RWPE1 (cell line): ENCODE measurements around the gene USP34.

Source experiments
- CTCF ChIA-PET: fragments of 350-600 bp; sonication (Branson Sonifier 250); formaldehyde crosslinking; extraction: SDS; loops from one replicate; lab custom pipeline; 2021; lab: Yijun Ruan, JAX
- POLR2A ChIA-PET: fragments of 400-600 bp; formaldehyde crosslinking; extraction: SDS; loops from one replicate; lab custom pipeline; 2020; ENCODE audit warnings: antibody characterized with exemption; ENCODE audit not compliant: low non-redundant PET; lab: Yijun Ruan, JAX
- DNase-seq: peaks from one replicate; pipeline ENCODE4 v3.0.0; 2012; ENCODE audit warnings: low spot score
- H3K27ac ChIP-seq: fragments of 450-650 bp; 2 replicates; pipeline ENCODE4 v1.5.1; 2017
- TF ChIP-seq, protein P1 (sequence below): fragments of 450-650 bp; conservative IDR thresholded peaks from 2 replicates; pipeline ENCODE4 v1.5.1; 2017; ENCODE audit warnings: low read depth, mild to moderate bottlenecking

USP34 gene

DNA sequence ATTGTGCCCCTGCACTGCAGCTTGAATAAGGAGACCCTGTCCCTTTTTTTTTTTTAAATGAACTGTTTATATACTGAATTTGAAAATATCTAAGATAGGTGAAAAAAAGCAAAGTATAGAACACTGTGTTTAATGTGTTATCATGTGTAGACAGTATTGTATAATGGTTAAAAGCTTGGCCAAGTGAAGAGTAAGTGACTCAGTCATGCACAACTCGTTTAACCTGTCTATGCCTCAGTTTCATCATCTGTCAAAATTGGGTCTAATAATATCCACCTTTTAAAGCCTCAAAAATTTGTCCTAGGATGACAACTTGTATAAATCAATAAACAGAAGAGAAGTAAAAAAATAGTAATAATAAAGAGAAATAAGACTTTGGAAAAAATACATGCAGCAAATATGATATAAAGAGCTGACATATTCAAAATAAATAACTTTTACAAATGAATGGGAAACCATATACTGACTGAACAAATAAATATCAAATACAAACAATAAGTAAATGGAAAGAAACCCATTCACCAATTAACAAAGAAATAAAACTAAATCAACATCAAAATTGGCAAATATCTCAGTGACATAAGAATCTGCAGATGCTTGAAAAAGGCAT lies 195.2 kb downstream of the USP34 start:
- TF ChIP-seq, protein P1, sequence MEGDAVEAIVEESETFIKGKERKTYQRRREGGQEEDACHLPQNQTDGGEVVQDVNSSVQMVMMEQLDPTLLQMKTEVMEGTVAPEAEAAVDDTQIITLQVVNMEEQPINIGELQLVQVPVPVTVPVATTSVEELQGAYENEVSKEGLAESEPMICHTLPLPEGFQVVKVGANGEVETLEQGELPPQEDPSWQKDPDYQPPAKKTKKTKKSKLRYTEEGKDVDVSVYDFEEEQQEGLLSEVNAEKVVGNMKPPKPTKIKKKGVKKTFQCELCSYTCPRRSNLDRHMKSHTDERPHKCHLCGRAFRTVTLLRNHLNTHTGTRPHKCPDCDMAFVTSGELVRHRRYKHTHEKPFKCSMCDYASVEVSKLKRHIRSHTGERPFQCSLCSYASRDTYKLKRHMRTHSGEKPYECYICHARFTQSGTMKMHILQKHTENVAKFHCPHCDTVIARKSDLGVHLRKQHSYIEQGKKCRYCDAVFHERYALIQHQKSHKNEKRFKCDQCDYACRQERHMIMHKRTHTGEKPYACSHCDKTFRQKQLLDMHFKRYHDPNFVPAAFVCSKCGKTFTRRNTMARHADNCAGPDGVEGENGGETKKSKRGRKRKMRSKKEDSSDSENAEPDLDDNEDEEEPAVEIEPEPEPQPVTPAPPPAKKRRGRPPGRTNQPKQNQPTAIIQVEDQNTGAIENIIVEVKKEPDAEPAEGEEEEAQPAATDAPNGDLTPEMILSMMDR, result no peak
- POLR2A ChIA-PET, result no interaction called here
- no peak overlapping the region for H3K27ac ChIP-seq
- no peak for DNase-seq
- CTCF ChIA-PET, result no interaction called here

DNA sequence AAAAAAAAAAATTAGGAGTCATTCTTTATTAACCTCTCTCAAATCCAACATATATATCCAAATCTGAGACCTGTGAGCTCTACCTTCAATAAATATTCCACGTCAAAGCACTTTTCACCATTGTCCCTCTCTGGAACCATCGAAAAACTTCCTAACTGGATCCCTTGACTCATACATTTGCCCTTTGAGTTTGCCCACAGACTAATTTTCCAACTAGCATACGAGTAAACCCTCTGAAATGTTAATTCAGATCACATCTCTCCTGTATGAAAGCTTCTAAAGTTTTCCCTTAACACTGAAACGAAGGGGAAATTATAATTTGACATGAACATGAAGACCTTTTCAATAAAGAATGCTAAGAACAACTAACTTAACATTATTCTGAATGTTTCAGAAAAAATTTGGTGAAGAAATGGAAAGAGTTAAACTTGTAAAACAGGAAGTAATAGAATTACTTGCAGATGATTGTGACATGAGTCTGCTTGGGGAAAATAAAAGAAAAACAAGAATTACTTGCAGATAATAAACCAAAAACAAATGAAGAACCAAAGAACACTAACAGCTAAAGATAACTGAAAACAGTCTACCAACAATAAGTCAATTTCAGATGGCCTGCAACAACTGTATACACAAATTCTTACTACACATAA lies 198.3 kb downstream of the USP34 start:
- no peak overlapping the region for H3K27ac ChIP-seq
- ChIA-PET POLR2A (no interaction called here), CTCF (interaction anchor here (0.7 kb wide), 1 partner anchor 211 kb away, joined by 4 read pairs; no protein-coding TSS in a partner anchor)
- DNase-seq, result no peak
- TF ChIP-seq, protein P1, result no peak

DNA sequence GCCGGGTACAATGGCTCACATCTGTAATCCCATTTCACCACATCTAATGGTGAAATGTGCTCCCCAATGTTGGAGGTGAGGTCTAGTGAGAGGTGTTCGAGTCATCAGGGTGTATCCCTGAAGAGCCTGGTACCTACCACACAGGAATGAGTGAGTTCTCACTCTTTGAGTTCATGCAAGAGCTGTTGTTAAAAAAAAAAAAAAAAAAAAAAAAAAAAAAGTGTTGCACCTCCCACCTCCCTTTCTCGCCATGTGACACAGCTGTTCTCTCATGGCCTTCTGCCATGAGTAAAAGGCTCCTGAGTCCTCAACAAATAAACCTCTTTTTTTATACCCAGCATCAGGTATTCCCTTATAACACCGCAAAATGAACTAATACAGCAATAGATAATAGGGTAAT lies 202.6 kb downstream of the USP34 start:
- CTCF ChIA-PET, result interaction anchor here (0.6 to 0.7 kb wide), 2 partner anchors 13 to 133 kb away, joined by 3 read pairs; no protein-coding TSS in a partner anchor
- TF ChIP-seq, protein P1, result no peak
- H3K27ac ChIP-seq, result no peak overlapping the region
- peak; percentile 15 for DNase-seq
- POLR2A ChIA-PET, result no interaction called here

DNA sequence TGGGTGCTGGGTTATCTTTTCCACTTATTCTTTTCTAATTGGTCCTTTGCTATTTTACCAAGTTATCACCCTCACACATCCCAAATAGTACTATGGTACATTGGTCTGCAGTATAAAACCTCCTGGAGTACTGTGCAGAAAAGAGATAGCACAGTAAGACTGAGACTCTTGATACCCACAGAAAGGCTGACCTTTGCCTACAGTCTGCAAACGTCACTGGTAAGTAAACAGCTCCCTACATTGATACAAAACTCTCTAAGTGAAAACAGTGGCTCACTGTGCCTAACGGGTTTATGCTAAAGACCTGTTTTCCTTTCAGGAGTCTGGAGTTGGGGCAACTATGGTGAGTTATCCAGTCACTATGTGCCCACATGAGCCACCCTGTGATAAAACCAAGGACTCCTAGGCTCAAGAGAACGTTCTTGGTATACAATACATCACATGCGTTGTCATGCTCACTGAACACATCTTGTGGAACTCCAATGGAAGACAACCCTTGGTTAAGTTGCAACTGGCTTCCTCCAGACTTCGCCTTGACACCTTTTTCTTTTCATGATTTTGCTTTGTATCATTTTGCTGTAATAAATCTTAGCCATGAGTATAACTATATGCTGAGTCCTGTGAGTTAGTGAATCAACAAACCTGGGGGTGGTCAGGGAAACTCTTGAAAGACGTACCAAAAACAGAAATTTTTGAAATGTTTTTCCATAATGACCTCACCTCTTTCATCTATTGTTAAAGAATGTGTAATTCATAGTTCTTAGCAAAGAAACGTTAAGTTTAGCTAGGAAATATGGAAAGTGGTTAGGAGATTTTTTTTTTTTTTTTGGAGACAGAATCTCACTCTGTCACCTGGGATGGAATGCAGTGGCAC lies 204.0 kb downstream of the USP34 start:
- no peak overlapping the region for H3K27ac ChIP-seq
- ChIA-PET POLR2A (no interaction called here), CTCF (no interaction called here)
- no peak for DNase-seq
- TF ChIP-seq, protein P1, result no peak

DNA sequence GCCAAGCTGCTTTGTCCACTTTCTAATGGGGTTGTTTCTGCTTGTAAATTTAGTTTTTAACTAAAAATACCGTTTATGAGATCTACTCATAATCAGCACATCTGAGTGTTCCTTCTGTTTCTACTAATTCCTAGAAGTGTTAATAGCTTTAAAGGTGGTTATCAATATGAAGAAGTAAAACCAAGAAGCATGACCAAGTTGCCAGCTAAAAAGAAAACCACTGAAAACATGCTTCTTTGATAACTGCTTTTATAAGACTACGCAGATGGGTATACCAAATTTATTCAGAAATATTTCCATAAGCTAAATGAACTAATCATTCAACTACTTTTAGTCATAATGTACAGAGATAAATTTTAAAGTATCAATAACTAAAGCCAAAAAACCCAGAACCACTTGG lies 207.1 kb downstream of the USP34 start:
- CTCF ChIA-PET, result interaction anchor here (0.6 kb wide), 1 partner anchor 75 kb away, joined by 3 read pairs; no protein-coding TSS in a partner anchor

DNA sequence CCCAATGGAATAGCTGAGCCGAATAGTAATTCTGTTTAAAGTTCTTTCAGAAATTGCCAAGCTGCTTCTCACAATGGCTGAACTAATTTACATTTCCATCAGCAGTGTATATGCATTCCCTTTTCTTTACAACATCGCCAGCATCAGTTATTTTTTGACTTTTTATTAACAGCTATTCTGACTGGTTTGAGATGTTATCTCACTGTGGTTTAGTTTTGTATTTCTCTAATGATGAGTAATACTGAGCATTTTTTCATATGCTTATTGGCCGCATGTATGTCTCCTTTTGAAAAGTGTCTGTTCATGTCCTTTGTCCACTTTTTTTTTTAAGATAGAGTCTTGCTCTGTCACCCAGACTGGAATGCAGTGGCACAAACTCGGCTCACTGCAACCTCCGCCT lies 208.2 kb downstream of the USP34 start:
- TF ChIP-seq, protein P1, result no peak
- DNase-seq, result no peak
- ChIA-PET CTCF (interaction anchor here (0.6 to 0.7 kb wide), 2 partner anchors 20 to 157 kb away, joined by 3 to 4 read pairs; no protein-coding TSS in a partner anchor), POLR2A (no interaction called here)
- H3K27ac ChIP-seq, result no peak overlapping the region

More for the DNA sequence above, 207.1 kb downstream of the USP34 start:
- TF ChIP-seq, protein P1, result no peak
- no peak for DNase-seq
- POLR2A ChIA-PET, result no interaction called here
- H3K27ac ChIP-seq, result no peak overlapping the region
